SKM-1 (cell line): Measurements from ENCODE around the gene KIAA1671.
A peak's percentile ranks its signal among the peaks of the same experiment; 100 is the strongest.

Experiments used
- DNase-seq: peaks from one replicate; lab custom pipeline; 2025; ENCODE audit not compliant: unreplicated experiment; lab: John Stamatoyannopoulos, UW

The KIAA1671 gene

GRCh38 chr22:25110846-25111578 is 158.5 kb downstream of the KIAA1671 start:
- peak; percentile 81 for DNase-seq

GRCh38 chr22:25111579-25112517 is 159.3 kb downstream of the KIAA1671 start:
- no peak for DNase-seq

GRCh38 chr22:25112538-25113253 is 160.2 kb downstream of the KIAA1671 start:
- no peak for DNase-seq

GRCh38 chr22:25113316-25113721 is 160.8 kb downstream of the KIAA1671 start:
- no peak for DNase-seq

- DNase-seq, result no peak
These were observed 162.2 kb downstream of the KIAA1671 start for GRCh38 chr22:25114369-25115362.

- DNase-seq, result no peak
These were observed 167.1 kb downstream of the KIAA1671 start for GRCh38 chr22:25119609-25120008.

GRCh38 chr22:25120093-25120561 is 167.6 kb downstream of the KIAA1671 start:
- no peak for DNase-seq

- DNase-seq, result no peak
These were observed 168.3 kb downstream of the KIAA1671 start for GRCh38 chr22:25120761-25121212.

- DNase-seq, result no peak
These were observed 169.7 kb downstream of the KIAA1671 start for GRCh38 chr22:25122136-25122764.

- DNase-seq, result no peak
These were observed 171.2 kb downstream of the KIAA1671 start for GRCh38 chr22:25123677-25124076.

- no peak for DNase-seq
These were observed 173.3 kb downstream of the KIAA1671 start for GRCh38 chr22:25125693-25126357.

GRCh38 chr22:25126510-25126909 is 174.0 kb downstream of the KIAA1671 start:
- no peak for DNase-seq

- DNase-seq, result no peak
These were observed 174.8 kb downstream of the KIAA1671 start for GRCh38 chr22:25127318-25127717.

GRCh38 chr22:25130462-25130861 is 177.9 kb downstream of the KIAA1671 start:
- no peak for DNase-seq

- DNase-seq, result no peak
These were observed 178.8 kb downstream of the KIAA1671 start for GRCh38 chr22:25131198-25131887.

- no peak for DNase-seq
These were observed 181.5 kb downstream of the KIAA1671 start for GRCh38 chr22:25134028-25134427.

GRCh38 chr22:25134451-25134850 is 181.9 kb downstream of the KIAA1671 start:
- no peak for DNase-seq

- DNase-seq, result no peak
These were observed 184.5 kb downstream of the KIAA1671 start for GRCh38 chr22:25136953-25137576.
